Ovary (tissue), 3 donors: ENCODE results near the gene ACY1.

Source experiments
- POLR2A ChIP-seq: fragments of 450-650 bp; IDR thresholded peaks from one replicate; pipeline ENCODE4 v1.6.1; 2017; ENCODE audit warnings: antibody characterized with exemption, mild to moderate bottlenecking, moderate library complexity
- TF ChIP-seq, protein P1 (sequence below), 3 donors: fragments of 450-650 bp in 2 of 3; fragments of 200-600 bp in 1 of 3; IDR thresholded peaks; one replicate each; pipeline versions ENCODE4 v1.5.1 to v1.8.0; 2016 to 2022; ENCODE audit warnings: antibody characterized with exemption in 3 of 3, mild to moderate bottlenecking in 1 of 3
- donor health status: DM: no; HTN: no; CAD: no.

GRCh38 chr3:51970606-51971300 lies 12.6 kb upstream of the ACY1 start:
- no peak for TF ChIP-seq POLR2A
- TF ChIP-seq, protein P1, sequence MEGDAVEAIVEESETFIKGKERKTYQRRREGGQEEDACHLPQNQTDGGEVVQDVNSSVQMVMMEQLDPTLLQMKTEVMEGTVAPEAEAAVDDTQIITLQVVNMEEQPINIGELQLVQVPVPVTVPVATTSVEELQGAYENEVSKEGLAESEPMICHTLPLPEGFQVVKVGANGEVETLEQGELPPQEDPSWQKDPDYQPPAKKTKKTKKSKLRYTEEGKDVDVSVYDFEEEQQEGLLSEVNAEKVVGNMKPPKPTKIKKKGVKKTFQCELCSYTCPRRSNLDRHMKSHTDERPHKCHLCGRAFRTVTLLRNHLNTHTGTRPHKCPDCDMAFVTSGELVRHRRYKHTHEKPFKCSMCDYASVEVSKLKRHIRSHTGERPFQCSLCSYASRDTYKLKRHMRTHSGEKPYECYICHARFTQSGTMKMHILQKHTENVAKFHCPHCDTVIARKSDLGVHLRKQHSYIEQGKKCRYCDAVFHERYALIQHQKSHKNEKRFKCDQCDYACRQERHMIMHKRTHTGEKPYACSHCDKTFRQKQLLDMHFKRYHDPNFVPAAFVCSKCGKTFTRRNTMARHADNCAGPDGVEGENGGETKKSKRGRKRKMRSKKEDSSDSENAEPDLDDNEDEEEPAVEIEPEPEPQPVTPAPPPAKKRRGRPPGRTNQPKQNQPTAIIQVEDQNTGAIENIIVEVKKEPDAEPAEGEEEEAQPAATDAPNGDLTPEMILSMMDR (IDR thresholded peaks at IDR 0.05) = no peak
